COR-L47 (cell line): ENCODE results near the gene PSMG4.

Experiments
- DNase-seq: peaks from one replicate; lab custom pipeline; 2025; lab: John Stamatoyannopoulos, UW

PSMG4 gene

GRCh38 chr6:3290149-3290930, 31.6 kb downstream of the PSMG4 start:
- DNase-seq: no peak

DNA sequence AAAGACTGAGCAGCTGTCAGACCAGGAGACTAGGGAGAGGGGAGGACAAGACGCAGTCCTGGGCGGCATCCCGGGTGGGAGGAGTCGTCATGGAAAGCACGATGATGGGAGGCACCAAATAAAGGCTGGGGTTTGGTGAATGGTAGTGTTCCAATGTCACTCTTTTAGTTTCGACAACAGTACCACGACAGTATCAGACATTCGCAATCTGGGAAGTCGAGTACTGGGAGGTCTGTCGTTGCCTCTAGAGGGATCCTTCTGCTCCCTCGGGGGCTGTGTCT, 32.1 kb downstream of the PSMG4 start:
- no peak for DNase-seq

DNA sequence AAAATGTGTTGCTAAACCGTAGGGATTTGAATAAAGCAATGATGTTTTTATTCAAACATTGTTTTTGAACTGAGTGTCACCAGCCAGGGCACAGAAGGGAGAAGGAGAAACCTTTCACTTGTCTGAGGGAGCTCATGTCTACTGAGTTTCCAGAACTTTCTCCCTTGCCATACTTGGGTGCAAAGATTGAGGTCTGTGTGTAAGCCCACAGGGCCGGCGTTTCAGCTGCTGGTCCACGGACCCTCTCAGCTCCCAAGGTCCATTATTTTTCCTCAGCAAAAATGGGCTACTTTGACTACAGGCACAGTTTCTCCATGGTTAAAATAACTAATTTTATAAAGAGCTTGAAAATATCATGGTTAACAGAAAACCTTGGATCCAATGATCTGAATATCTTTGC, 32.6 kb downstream of the PSMG4 start:
- DNase-seq: no peak

GRCh38 chr6:3291987-3292386, 33.2 kb downstream of the PSMG4 start:
- DNase-seq: no peak

DNA sequence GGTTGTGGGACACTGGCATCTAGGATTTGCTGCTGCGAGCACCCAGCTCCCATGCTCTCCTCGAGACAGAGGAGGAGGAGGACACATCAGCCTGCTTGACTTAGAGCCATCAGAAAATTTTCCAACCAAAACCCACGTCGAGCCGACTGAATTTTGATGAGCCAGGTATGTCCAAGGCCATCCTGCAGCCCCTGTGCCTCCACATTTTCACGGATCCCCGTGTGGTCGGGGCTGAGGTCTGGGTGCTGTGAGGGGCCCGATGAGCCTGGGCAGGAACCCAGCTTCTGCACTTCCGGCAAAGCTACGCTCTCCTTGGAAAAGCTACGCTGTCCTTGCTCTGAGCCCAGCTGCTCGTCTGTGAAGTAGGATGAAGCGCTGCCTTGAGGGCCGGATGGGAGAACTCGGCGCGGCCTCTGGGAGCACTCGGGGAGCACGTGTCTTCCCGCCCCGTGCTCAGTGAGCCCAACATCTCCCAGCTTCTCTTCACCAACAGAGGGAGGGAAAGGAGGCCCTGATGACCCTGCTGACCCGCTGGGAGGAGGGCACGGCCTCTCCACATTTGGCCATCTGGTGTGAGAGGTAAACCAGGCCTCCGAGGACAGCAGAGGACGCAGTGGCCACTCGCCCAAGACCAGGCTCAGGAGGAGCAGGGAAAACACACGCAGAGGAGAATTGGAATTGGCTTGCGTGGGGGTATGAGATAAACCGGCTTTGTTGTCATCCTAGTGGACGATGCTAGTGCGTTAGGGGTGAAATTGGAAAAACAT, 33.9 kb downstream of the PSMG4 start:
- no peak for DNase-seq

DNA sequence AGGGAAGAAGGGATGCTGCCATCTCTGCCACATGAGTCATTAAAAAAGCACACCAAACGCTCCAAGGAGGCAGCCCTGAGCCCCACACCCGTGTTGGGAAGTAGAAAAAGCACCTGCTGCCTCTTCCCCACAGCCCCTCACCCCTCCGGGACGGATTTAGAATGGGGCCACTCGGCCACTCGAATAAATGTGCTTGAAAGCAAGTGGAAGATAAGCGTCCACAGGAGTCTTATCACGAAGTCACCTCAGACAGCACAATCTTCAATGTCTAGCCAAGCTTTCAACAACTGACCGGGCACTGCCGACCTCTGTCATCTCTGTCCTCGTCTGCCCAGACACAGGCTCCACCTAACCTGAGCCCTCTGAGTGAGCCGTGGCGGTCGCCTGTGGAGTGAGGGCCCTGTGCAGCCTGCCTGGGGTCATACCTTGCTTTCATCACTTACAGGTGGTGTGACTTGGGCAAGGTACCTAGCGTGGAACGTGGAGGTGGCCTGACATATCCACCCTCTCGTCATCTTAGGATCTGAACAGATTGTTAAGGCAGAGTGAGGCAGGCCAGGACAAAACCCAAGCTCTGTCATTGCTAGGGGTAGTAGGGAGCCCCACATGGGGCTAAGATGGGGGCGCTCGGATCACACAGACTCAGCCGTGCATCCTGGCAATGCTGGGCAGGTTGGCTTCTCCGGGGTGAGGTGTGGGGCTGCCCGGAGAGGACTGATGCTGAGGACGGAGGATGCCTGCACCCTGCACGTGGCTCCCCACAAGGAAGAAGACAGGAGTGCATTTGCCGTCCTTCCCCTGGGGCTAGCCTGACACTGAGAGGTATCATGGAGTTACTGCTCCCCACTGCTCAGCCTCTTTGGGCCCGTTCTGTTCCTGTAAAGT, 34.8 kb downstream of the PSMG4 start:
- no peak for DNase-seq

- DNase-seq: no peak
Measured at GRCh38 chr6:3294396-3294795, 35.6 kb downstream of the PSMG4 start.

DNA sequence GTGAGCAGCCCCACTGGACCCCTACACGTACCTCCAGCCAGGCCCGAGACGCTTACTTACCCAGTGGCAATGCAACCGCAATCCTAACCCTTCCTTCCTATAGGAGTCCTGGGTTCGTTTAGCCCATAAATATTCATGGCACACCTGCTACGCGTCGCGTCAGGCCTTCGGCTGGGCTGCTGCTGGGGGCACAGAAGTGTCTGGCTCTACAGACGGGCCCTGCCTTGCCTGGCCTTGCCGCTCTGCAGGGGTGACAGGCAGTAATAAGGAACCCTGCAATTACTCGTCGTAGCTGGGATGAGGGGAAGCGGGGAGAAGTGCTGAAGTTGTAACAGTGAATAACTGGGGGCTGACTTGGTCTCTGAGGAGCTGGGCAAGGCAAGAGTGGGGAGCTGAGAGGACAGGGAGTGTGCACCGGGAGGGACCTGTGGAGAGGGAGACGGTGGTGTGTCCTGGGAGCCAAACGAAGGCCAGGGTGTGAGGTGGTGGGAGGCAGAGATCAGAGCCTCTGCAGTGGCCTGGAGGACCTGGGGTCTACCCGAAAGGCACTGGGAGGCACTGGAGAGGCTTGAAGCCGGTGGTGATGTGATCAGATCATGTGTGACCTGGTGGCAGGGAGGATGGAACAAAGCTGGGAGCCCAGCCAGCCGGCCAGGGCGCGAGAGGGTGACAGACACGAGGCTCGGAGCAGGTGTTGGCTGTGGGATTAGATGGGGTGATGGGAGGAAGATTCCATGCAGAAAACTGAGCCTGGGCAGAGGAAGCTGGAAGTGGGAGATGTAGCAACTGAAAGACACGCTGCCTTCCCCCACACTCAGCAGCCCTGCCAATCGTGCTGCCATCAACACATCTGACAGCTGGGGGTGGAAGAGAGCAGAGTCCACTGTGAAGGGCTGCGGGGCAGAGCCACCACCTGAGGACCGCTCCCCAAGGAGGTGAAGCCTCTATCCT, 36.4 kb downstream of the PSMG4 start:
- DNase-seq: peak; percentile 22

GRCh38 chr6:3296078-3296477, 37.3 kb downstream of the PSMG4 start:
- no peak for DNase-seq

- no peak for DNase-seq
Measured at GRCh38 chr6:3296537-3296936, 37.8 kb downstream of the PSMG4 start.

- DNase-seq: no peak
Measured at GRCh38 chr6:3297006-3297405, 38.3 kb downstream of the PSMG4 start.

- DNase-seq: no peak
Measured at GRCh38 chr6:3297909-3298308, 39.2 kb downstream of the PSMG4 start.

GRCh38 chr6:3299221-3299620, 40.5 kb downstream of the PSMG4 start:
- no peak for DNase-seq

DNA sequence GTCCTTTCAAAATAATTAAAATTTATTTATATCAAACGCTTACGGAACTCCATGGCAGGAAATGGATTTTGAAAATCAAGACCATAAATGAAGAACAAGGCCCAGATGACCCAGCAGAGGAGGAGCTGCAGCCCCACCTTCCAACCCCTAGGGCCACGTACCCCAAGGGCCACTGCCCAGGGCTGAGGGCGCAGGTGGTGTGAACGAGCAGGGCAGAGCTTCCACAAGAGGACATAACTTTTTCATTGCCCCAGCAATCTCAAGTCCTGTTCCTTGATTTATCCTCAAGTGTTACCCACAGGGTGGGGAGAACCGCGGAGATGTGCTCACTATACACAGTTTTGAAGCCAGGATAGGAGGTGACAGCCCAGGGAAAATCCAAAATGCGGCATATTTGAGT, 42.8 kb downstream of the PSMG4 start:
- no peak for DNase-seq

DNA sequence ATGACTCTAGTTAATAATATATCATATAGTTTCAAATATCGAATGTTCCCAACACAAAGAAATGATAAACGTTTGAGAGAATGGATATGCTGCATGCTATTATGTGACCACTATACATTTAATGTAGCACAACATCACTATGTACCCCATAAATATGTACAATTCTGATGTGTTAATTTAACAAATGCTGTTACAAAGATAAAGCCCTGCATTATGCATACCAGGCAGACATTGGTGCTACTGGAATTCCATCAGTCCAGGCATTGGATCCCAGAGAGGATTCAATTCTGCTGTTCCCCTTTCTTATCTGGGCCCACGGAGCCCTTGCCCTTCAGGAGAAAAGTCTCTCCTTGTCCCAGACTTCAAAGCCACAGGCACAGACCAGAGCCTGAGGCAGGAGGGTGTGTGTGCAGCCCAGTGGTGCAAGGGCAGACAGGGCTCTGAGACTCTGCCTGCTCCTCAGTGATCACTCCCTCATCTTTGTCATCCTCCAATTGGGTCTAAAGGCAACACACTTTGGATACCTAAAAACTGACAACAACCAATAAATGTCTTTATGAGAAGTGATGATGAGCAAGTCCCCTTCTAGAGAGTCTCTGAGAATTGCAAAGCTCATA, 45.2 kb downstream of the PSMG4 start:
- no peak for DNase-seq

- no peak for DNase-seq
Measured at GRCh38 chr6:3304500-3305215, 45.9 kb downstream of the PSMG4 start.

DNA sequence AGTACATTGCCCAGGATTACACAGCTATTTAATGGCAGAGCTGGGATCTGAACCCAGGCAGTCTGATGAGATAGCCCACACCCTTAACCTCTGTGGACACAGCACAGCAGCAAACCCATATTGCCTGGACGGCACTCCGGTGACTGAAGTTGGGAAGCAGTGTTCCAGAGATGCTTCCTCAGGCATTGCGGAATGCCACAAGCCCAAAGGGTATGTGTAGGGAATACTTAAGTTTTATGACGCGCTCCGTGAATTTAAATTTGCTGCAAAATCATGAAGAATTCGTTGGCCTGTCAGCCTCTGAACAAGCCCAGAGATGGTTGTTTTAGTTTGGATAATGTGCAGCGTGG, 46.4 kb downstream of the PSMG4 start:
- DNase-seq: no peak

DNA sequence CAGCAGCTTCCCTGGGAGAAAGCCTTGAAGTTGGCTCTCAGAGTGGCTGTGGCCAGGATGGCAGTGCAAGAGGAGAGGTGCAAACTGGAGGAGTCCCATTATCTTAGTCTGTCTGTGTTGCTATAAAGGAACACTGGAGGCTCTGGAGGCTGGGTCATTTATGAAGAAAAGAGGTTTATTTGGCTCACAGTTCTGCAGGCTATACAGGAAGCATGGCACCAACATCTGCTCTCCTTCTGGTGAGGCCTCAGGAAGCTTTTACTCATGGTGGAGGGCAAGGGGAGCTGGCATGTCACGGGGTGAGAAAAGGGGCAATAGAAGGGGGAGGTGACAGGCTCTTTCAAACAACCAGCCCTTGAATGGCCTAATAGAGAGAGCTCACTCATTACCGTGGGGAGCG, 47.1 kb downstream of the PSMG4 start:
- no peak for DNase-seq

DNA sequence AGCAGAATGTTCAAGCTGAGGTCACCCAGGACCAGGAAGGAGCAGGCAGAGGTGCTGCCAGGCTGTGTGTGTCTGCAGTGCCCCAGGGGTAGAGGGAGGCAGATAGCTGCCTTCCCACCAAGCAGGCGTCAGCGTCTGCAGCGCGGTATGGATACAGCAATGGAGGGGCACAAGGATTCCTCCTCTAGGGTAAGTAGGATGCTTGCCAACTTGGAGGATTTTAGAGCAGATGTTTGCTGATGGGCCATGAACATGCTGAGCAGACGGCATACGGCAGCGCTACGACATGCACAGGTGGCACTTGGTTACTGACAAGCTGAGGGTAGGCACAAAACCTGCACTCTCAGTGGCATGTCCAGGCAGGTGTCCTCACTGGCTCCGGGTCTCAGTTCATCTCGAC, 48.1 kb downstream of the PSMG4 start:
- no peak for DNase-seq

DNA sequence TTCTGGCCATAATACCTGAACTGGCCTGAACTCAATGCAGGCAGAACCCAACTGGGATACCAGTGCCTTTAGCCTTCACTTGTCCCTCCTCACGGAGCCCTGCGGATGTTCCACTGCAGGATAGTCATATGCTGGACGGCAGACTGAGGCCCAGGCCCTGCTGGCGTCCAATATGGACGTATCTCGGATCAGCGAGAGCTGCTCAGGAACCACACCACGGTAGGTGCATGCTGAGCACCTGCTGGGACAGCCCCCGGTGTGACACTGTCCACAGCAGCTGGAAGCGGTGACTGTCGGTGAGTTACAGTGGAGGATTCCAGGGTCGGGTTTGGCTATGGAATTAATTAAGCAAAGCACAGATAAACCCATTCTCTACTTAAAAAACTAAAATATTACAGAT, 48.7 kb downstream of the PSMG4 start:
- no peak for DNase-seq

DNA sequence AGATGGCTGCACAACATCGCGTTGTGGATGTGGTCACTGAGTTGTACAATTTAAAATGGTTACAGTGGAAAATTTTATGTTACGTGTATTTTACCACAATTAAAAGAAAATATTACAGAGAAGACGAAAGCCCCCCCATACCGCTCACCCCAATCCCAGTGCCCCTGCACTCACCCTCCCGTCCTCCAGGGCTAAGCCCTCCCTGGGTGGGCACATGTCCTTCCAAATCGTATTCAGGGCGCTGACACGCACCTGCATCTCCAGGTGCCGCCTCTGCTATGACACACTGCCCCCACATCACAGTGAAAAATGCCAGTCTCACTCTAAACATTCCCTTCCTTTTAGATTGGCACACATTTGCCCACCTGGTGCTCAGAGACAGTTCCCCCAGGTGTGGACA, 49.4 kb downstream of the PSMG4 start:
- DNase-seq: no peak
